ENCODE data around the gene PDZRN3. TPM values are rescaled to one million over a fixed set of nuclear protein-coding genes. Genes with fewer than 3 reads are reported as not detected.

PDZRN3 gene
- total and polyA plus RNA-seq, 2 donors (not counting 1 experiment from before 2014, with no cell fraction given) = 14.6 to 56.3 TPM

- Histone ChIP-seq H3K27ac (ENCODE audit: insufficient read depth, low read length) (peak overlapping the region; percentile 40), H3K27me3 (ENCODE audit: control insufficient read depth, insufficient read depth, low read length) (no peaks in the 10 kb centered on the region), H3K36me3 (ENCODE audit: control insufficient read depth, insufficient read depth, low read length) (no peaks in the 10 kb centered on the region), H2AFZ (ENCODE audit: low read length) (no peak overlapping the region), H3K4me1 (ENCODE audit: control insufficient read depth, extremely low read depth, insufficient read depth, low read length) (no peaks in the 10 kb centered on the region), H4K20me1 (ENCODE audit: control insufficient read depth, extremely low read depth, insufficient read depth, low read length) (no peaks in the 10 kb centered on the region), H3K79me2 (ENCODE audit: control insufficient read depth, insufficient read depth, low read length) (no peaks in the 10 kb centered on the region), H3K4me2 (ENCODE audit: extremely low read depth, insufficient read depth, low read length) (peak overlapping the region; percentile 47), H3K9ac (ENCODE audit: insufficient read depth, low read length) (no peak overlapping the region), H3K9me3 (ENCODE audit: control insufficient read depth, insufficient read depth, low read depth, low read length) (no peaks in the 10 kb centered on the region), H3K4me3 (replicated peaks in 1 of 4; ENCODE audit: control extremely low read depth in 1 of 4, insufficient read depth in 1 of 4, low read depth in 3 of 4, low read length in 4 of 4) (peak overlapping the region in 2 of 4 experiments; percentile 23 to 33)
- TF ChIP-seq CTCF (conservative IDR thresholded peaks at IDR 0.05 in 1 of 2, IDR thresholded peaks at IDR 0.05 in 1 of 2; ENCODE audit: low read depth in 1 of 2, low read length in 2 of 2) = no peak
- TF ChIP-seq EZH2 (IDR thresholded peaks at IDR 0.05; ENCODE audit: low read length, missing control alignments) = no peak
- no peak for DNase-seq (ENCODE audit: low read depth in 2 of 2)
Observed at GRCh38 chr3:73419942-73420341, 204.8 kb downstream of the PDZRN3 start.

- no peaks in the 10 kb centered on the region for H4K20me1 ChIP-seq (ENCODE audit: control insufficient read depth, extremely low read depth, insufficient read depth, low read length)
- DNase-seq (ENCODE audit: low read depth in 2 of 2) = peak; percentile 55 to 68
- peak overlapping the region; percentile 65 for H3K4me2 ChIP-seq (ENCODE audit: extremely low read depth, insufficient read depth, low read length)
- H3K79me2 ChIP-seq (ENCODE audit: control insufficient read depth, insufficient read depth, low read length) = no peaks in the 10 kb centered on the region
- H3K9ac ChIP-seq (ENCODE audit: insufficient read depth, low read length) = no peak overlapping the region
- H3K27ac ChIP-seq (ENCODE audit: insufficient read depth, low read length) = peak overlapping the region; percentile 40
- no peaks in the 10 kb centered on the region for H3K27me3 ChIP-seq (ENCODE audit: control insufficient read depth, insufficient read depth, low read length)
- H3K4me1 ChIP-seq (ENCODE audit: control insufficient read depth, extremely low read depth, insufficient read depth, low read length) = no peaks in the 10 kb centered on the region
- peak overlapping the region in 2 of 4 experiments; percentile 23 to 33 for H3K4me3 ChIP-seq (replicated peaks in 1 of 4; ENCODE audit: control extremely low read depth in 1 of 4, insufficient read depth in 1 of 4, low read depth in 3 of 4, low read length in 4 of 4)
- no peak overlapping the region for H2AFZ ChIP-seq (ENCODE audit: low read length)
- no peaks in the 10 kb centered on the region for H3K36me3 ChIP-seq (ENCODE audit: control insufficient read depth, insufficient read depth, low read length)
- no peaks in the 10 kb centered on the region for H3K9me3 ChIP-seq (ENCODE audit: control insufficient read depth, insufficient read depth, low read depth, low read length)
- TF ChIP-seq CTCF (conservative IDR thresholded peaks at IDR 0.05 in 1 of 2, IDR thresholded peaks at IDR 0.05 in 1 of 2; ENCODE audit: low read depth in 1 of 2, low read length in 2 of 2) (peak; percentile 39 to 56), EZH2 (IDR thresholded peaks at IDR 0.05; ENCODE audit: low read length, missing control alignments) (no peak)
Observed at GRCh38 chr3:73419179-73419803, 205.4 kb downstream of the PDZRN3 start.

DNA sequence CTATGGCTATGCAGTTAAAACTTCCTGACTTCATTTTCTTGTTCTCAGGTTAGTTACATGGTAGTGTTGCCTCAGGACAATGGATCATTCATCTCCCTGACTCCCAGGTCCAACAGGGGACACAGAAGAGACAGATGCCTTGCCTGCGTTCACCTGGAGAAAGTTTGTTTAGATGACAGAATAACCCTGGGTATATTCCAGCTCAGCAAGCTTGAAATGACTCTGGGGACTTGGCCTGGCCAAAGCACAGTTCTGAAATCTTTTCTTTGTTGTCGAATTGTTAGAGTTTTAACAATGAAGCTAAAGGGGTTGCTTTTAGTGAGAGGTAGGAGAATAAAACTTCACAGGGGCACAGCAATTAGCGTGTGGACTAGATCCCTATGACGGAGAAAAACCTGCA, 206.1 kb downstream of the PDZRN3 start:
- Histone ChIP-seq H3K9me3 (ENCODE audit: control insufficient read depth, insufficient read depth, low read depth, low read length) (no peaks in the 10 kb centered on the region), H3K27me3 (ENCODE audit: control insufficient read depth, insufficient read depth, low read length) (no peaks in the 10 kb centered on the region), H3K9ac (ENCODE audit: insufficient read depth, low read length) (no peak overlapping the region), H3K4me1 (ENCODE audit: control insufficient read depth, extremely low read depth, insufficient read depth, low read length) (no peaks in the 10 kb centered on the region), H2AFZ (ENCODE audit: low read length) (no peak overlapping the region), H3K4me2 (ENCODE audit: extremely low read depth, insufficient read depth, low read length) (no peak overlapping the region), H3K36me3 (ENCODE audit: control insufficient read depth, insufficient read depth, low read length) (no peaks in the 10 kb centered on the region), H3K4me3 (replicated peaks in 1 of 4; ENCODE audit: control extremely low read depth in 1 of 4, insufficient read depth in 1 of 4, low read depth in 3 of 4, low read length in 4 of 4) (no peak overlapping the region), H3K27ac (ENCODE audit: insufficient read depth, low read length) (peak overlapping the region; percentile 40), H4K20me1 (ENCODE audit: control insufficient read depth, extremely low read depth, insufficient read depth, low read length) (no peaks in the 10 kb centered on the region), H3K79me2 (ENCODE audit: control insufficient read depth, insufficient read depth, low read length) (no peaks in the 10 kb centered on the region)
- no peak for DNase-seq (ENCODE audit: low read depth in 2 of 2)
- TF ChIP-seq EZH2 (IDR thresholded peaks at IDR 0.05; ENCODE audit: low read length, missing control alignments) (no peak), CTCF (conservative IDR thresholded peaks at IDR 0.05 in 1 of 2, IDR thresholded peaks at IDR 0.05 in 1 of 2; ENCODE audit: low read depth in 1 of 2, low read length in 2 of 2) (no peak)

Data from fibroblast of lung (primary cell).